Neural cell (in vitro differentiated cells): ENCODE measurements around the gene GTPBP10. TPM values are rescaled to one million over a fixed set of nuclear protein-coding genes. Genes with fewer than 3 reads are reported as not detected.

Source experiments
- H2AFZ ChIP-seq: fragments of 200-600, 300-800 bp; sonication (generic), shearing (Covaris generic); 2 replicates; pipeline ENCODE4 v1.6.0; 2014; ENCODE audit warnings: low read depth, mild to moderate bottlenecking, antibody characterized with exemption, low read length, moderate library complexity
- H3F3A ChIP-seq: fragments of 200-600 bp; shearing (Covaris generic); 2 replicates; pipeline ENCODE4 v1.6.1; 2016; ENCODE audit warnings: mild to moderate bottlenecking, moderate library complexity, mixed read lengths, antibody characterized with exemption, low read length; ENCODE audit not compliant: insufficient read depth, poor library complexity, severe bottlenecking
- H3K27ac ChIP-seq: fragments of 200-600, 300-800 bp; sonication (generic), shearing (Covaris generic); 2 replicates; pipeline ENCODE4 v1.5.1; 2014; ENCODE audit warnings: mild to moderate bottlenecking, low read length, moderate library complexity
- H3K27me3 ChIP-seq: fragments of 300-800, 200-600 bp; sonication (generic), shearing (Covaris generic); 2 replicates; pipeline ENCODE4 v1.6.0; 2014; ENCODE audit warnings: mild to moderate bottlenecking, low read depth, low read length, moderate library complexity; ENCODE audit not compliant: insufficient read depth
- H3K36me3 ChIP-seq: fragments of 300-800, 200-600 bp; sonication (generic), shearing (Covaris generic); 2 replicates; pipeline ENCODE4 v1.5.1; 2014; ENCODE audit warnings: mild to moderate bottlenecking, antibody characterized with exemption, low read length, moderate library complexity; ENCODE audit not compliant: insufficient read depth
- H3K4me2 ChIP-seq: fragments of 300-800, 200-600 bp; sonication (generic), shearing (Covaris generic); 2 replicates; pipeline ENCODE4 v1.6.0; 2014; ENCODE audit warnings: mild to moderate bottlenecking, low read length
- H3K4me3 ChIP-seq: fragments of 300-800, 200-600 bp; sonication (generic), shearing (Covaris generic); 2 replicates; pipeline ENCODE4 v1.5.1; 2014; ENCODE audit warnings: mild to moderate bottlenecking, low read length, moderate library complexity
- H3K79me2 ChIP-seq: fragments of 200-600 bp; shearing (Covaris generic); replicated peaks from 2 replicates; pipeline ENCODE4 v1.6.0; 2014; ENCODE audit warnings: mild to moderate bottlenecking, low read length, moderate library complexity; ENCODE audit not compliant: insufficient read depth
- H3K9ac ChIP-seq: fragments of 300-800, 200-600 bp; sonication (generic), shearing (Covaris generic); 2 replicates; pipeline ENCODE4 v1.6.1; 2016; ENCODE audit warnings: mild to moderate bottlenecking, low read length, mixed read lengths
- H3K9me2 ChIP-seq: fragments of 200-600 bp; shearing (Covaris generic); 2 replicates; pipeline ENCODE4 v1.6.1; 2016; ENCODE audit warnings: mild to moderate bottlenecking, low read length, mixed read lengths; ENCODE audit not compliant: insufficient read depth
- H3K9me3 ChIP-seq: fragments of 200-600, 300-800 bp; sonication (generic), shearing (Covaris generic); 2 replicates; pipeline ENCODE4 v1.6.1; 2016; ENCODE audit warnings: mild to moderate bottlenecking, mixed run types, low read length, moderate library complexity, mixed read lengths
- H4K20me1 ChIP-seq: fragments of 200-600 bp; shearing (Covaris generic); 2 replicates; pipeline ENCODE4 v1.6.1; 2016; ENCODE audit warnings: mild to moderate bottlenecking, mixed run types; ENCODE audit not compliant: insufficient read depth
- EP300 ChIP-seq: fragments of 450-650 bp; conservative IDR thresholded peaks from 2 replicates; pipeline ENCODE4 v1.6.1; 2014; ENCODE audit warnings: antibody characterized with exemption, mild to moderate bottlenecking, moderate library complexity; ENCODE audit not compliant: poor library complexity, severe bottlenecking
- EZH2 ChIP-seq: fragments of 200-600, 300-800 bp; shearing (Covaris generic), sonication (generic); IDR thresholded peaks from 2 replicates; pipeline ENCODE4 v1.6.1; 2014; ENCODE audit warnings: antibody characterized with exemption, low read length, borderline replicate concordance, mild to moderate bottlenecking; ENCODE audit not compliant: insufficient read depth, poor library complexity, severe bottlenecking
- MXI1 ChIP-seq: fragments of 450-650 bp; conservative IDR thresholded peaks from 2 replicates; pipeline ENCODE4 v1.6.1; 2014; ENCODE audit warnings: antibody characterized with exemption, mild to moderate bottlenecking; ENCODE audit not compliant: poor library complexity, severe bottlenecking
- POLR2AphosphoS5 ChIP-seq: IDR thresholded peaks from 2 replicates; pipeline ENCODE4 v1.6.1; 2012
- RAD21 ChIP-seq: fragments of 450-650 bp; conservative IDR thresholded peaks from 2 replicates; pipeline ENCODE4 v1.6.1; 2014; ENCODE audit warnings: antibody characterized with exemption, mild to moderate bottlenecking, moderate library complexity
- SMC3 ChIP-seq: fragments of 450-650 bp; conservative IDR thresholded peaks from 2 replicates; pipeline ENCODE4 v1.6.1; 2014; ENCODE audit warnings: antibody characterized with exemption, mild to moderate bottlenecking, moderate library complexity; ENCODE audit not compliant: poor library complexity
- TAF1 ChIP-seq: IDR thresholded peaks from 2 replicates; pipeline ENCODE4 v1.6.1; 2012; ENCODE audit warnings: low read depth
- polyA plus RNA-seq: library from polyadenylated mRNA; depleted of rRNA; stranded (reverse); fragments of >200 nt; gene quantifications from 2 replicates; pipeline ENCODE4 v1.2.3, GENCODE V29; 2014
- TF ChIP-seq, protein P1 (sequence below): IDR thresholded peaks from 2 replicates; pipeline ENCODE4 v1.6.1; 2012; ENCODE audit warnings: borderline replicate concordance
- TF ChIP-seq, protein P2 (sequence below): fragments of 450-650 bp; IDR thresholded peaks from 2 replicates; pipeline ENCODE4 v1.5.1; 2014; ENCODE audit warnings: antibody characterized with exemption, mild to moderate bottlenecking, moderate library complexity; ENCODE audit not compliant: poor library complexity, severe bottlenecking

Gene GTPBP10
- polyA plus RNA-seq, 1 donor from 2014 or later, result 22.8 TPM

DNA sequence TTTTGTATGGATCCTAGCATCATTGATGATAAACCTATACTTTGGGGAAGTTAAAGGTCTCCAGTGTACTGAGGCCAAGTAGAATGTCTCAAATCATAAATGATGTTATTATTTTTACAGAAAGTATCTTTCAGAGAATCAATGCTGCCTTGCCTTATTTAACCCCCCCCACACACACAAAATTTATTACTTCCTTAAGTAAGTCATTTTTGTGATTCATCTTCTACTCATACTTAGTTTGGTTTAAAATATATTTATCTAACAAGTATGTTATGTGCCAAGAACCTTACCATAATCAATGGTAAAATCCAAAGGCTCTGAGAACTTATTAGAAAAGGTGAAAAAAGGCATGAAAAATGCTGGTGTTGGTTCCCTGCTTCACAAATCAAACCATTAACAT is 37.9 kb downstream of the GTPBP10 start:
- Histone ChIP-seq H3K9me3 (peaks cover 4% of the 10 kb centered on the region), H3K4me3 (no peak overlapping the region), H3K9me2 (no peaks in the 10 kb centered on the region), H3F3A (no peaks in the 10 kb centered on the region), H3K79me2 (no peaks in the 10 kb centered on the region), H3K27me3 (no peaks in the 10 kb centered on the region), H3K4me2 (no peak overlapping the region), H4K20me1 (no peaks in the 10 kb centered on the region), H3K36me3 (peaks cover 24% of the 10 kb centered on the region), H3K27ac (no peak overlapping the region), H2AFZ (no peak overlapping the region), H3K9ac (no peak overlapping the region)
- TF ChIP-seq MXI1 (no peak), TAF1 (no peak), EZH2 (no peak), SMC3 (no peak), EP300 (no peak), RAD21 (no peak), POLR2AphosphoS5 (no peak)
- TF ChIP-seq, protein P1, sequence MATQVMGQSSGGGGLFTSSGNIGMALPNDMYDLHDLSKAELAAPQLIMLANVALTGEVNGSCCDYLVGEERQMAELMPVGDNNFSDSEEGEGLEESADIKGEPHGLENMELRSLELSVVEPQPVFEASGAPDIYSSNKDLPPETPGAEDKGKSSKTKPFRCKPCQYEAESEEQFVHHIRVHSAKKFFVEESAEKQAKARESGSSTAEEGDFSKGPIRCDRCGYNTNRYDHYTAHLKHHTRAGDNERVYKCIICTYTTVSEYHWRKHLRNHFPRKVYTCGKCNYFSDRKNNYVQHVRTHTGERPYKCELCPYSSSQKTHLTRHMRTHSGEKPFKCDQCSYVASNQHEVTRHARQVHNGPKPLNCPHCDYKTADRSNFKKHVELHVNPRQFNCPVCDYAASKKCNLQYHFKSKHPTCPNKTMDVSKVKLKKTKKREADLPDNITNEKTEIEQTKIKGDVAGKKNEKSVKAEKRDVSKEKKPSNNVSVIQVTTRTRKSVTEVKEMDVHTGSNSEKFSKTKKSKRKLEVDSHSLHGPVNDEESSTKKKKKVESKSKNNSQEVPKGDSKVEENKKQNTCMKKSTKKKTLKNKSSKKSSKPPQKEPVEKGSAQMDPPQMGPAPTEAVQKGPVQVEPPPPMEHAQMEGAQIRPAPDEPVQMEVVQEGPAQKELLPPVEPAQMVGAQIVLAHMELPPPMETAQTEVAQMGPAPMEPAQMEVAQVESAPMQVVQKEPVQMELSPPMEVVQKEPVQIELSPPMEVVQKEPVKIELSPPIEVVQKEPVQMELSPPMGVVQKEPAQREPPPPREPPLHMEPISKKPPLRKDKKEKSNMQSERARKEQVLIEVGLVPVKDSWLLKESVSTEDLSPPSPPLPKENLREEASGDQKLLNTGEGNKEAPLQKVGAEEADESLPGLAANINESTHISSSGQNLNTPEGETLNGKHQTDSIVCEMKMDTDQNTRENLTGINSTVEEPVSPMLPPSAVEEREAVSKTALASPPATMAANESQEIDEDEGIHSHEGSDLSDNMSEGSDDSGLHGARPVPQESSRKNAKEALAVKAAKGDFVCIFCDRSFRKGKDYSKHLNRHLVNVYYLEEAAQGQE, result no peak
- TF ChIP-seq, protein P2, sequence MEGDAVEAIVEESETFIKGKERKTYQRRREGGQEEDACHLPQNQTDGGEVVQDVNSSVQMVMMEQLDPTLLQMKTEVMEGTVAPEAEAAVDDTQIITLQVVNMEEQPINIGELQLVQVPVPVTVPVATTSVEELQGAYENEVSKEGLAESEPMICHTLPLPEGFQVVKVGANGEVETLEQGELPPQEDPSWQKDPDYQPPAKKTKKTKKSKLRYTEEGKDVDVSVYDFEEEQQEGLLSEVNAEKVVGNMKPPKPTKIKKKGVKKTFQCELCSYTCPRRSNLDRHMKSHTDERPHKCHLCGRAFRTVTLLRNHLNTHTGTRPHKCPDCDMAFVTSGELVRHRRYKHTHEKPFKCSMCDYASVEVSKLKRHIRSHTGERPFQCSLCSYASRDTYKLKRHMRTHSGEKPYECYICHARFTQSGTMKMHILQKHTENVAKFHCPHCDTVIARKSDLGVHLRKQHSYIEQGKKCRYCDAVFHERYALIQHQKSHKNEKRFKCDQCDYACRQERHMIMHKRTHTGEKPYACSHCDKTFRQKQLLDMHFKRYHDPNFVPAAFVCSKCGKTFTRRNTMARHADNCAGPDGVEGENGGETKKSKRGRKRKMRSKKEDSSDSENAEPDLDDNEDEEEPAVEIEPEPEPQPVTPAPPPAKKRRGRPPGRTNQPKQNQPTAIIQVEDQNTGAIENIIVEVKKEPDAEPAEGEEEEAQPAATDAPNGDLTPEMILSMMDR, result no peak

DNA sequence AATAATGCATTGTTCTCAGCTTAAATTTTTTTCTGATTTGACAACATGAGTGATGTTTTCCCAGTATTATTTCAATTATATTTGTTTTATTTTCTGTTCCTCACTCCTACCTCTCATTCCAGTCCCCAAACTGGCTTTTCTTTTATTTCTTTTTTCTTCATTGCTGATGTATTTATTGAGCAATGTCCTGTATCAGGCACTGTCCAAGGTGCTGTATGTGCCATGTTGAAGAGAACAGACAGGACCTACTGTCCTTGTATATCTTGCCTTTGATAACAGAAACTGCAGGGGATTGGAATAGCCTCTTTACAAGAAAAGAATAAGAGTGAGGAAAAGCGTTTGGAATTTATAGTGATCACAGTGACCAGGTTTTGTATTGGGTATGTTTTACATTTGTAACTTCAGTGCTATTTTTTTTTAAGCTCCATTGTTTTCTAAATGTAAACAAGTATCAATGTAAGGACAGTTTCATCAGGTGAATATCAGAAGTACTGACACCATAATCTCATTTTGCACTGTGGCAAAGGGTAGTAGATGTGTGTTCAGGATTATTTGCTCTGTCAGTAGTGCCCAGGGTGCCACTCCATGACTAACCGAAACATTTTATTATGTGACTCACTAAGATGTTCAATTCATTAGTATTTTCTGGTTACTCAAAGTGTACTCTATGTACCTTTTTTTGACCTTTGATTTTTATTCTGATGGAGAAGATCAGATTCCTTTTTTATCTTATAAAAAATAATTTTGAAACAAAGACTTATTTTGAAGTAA is 41.1 kb downstream of the GTPBP10 start:
- Histone ChIP-seq H2AFZ (no peak overlapping the region), H3K36me3 (peaks cover 7% of the 10 kb centered on the region), H3K9me2 (no peaks in the 10 kb centered on the region), H3K4me2 (no peak overlapping the region), H4K20me1 (no peaks in the 10 kb centered on the region), H3K27me3 (no peaks in the 10 kb centered on the region), H3K79me2 (no peaks in the 10 kb centered on the region), H3K9ac (no peak overlapping the region), H3K27ac (no peak overlapping the region), H3F3A (no peaks in the 10 kb centered on the region), H3K4me3 (no peak overlapping the region), H3K9me3 (no peaks in the 10 kb centered on the region)
- TF ChIP-seq, protein P1, result no peak
- TF ChIP-seq SMC3 (no peak), TAF1 (no peak), RAD21 (no peak), POLR2AphosphoS5 (no peak), MXI1 (no peak), EP300 (no peak), EZH2 (no peak)
- TF ChIP-seq, protein P2, result no peak
